Measurements from ENCODE around the gene IQCC.

The IQCC gene

GRCh38 chr1:32197074-32197473 is 8.4 kb upstream of the IQCC start:
- no peak overlapping the region for H3K4me3 ChIP-seq (replicated peaks; ENCODE audit: insufficient read depth, low read length)
- H3K27me3 ChIP-seq (ENCODE audit: insufficient read depth, poor library complexity, severe bottlenecking), result no peaks in the 10 kb centered on the region
- H3K27ac ChIP-seq (replicated peaks), result no peak overlapping the region
- no peak for TF ChIP-seq GABPA (IDR thresholded peaks at IDR 0.05; ENCODE audit: low read depth)
- no peak for TF ChIP-seq POLR2AphosphoS5 (IDR thresholded peaks at IDR 0.05; ENCODE audit: low read depth)
- TF ChIP-seq SPI1 (IDR thresholded peaks at IDR 0.05; ENCODE audit: borderline replicate concordance, low read depth), result no peak
- TF ChIP-seq CTCF (IDR thresholded peaks at IDR 0.05; ENCODE audit: insufficient read depth, low read length), result no peak
- TF ChIP-seq REST (IDR thresholded peaks at IDR 0.05; ENCODE audit: insufficient replicate concordance, low read depth), result no peak
- DNase-seq (ENCODE audit: low read depth in 1 of 2, low spot score in 1 of 2), result no peak

- H3K27me3 ChIP-seq (ENCODE audit: insufficient read depth, poor library complexity, severe bottlenecking), result no peaks in the 10 kb centered on the region
- H3K27ac ChIP-seq (replicated peaks), result no peak overlapping the region
- H3K4me3 ChIP-seq (replicated peaks; ENCODE audit: insufficient read depth, low read length), result no peak overlapping the region
- TF ChIP-seq SPI1 (IDR thresholded peaks at IDR 0.05; ENCODE audit: borderline replicate concordance, low read depth) (no peak), REST (IDR thresholded peaks at IDR 0.05; ENCODE audit: insufficient replicate concordance, low read depth) (no peak), GABPA (IDR thresholded peaks at IDR 0.05; ENCODE audit: low read depth) (no peak), POLR2AphosphoS5 (IDR thresholded peaks at IDR 0.05; ENCODE audit: low read depth) (no peak), CTCF (IDR thresholded peaks at IDR 0.05; ENCODE audit: insufficient read depth, low read length) (no peak)
- DNase-seq (ENCODE audit: low read depth in 1 of 2, low spot score in 1 of 2), result no peak
Measured at GRCh38 chr1:32197837-32198236, 7.6 kb upstream of the IQCC start.

- no peaks in the 10 kb centered on the region for H3K27me3 ChIP-seq (ENCODE audit: insufficient read depth, poor library complexity, severe bottlenecking)
- peak; percentile 58; the same call in 1 of the 2 replicates for TF ChIP-seq POLR2AphosphoS5 (IDR thresholded peaks at IDR 0.05; ENCODE audit: low read depth)
- no peak for TF ChIP-seq CTCF (IDR thresholded peaks at IDR 0.05; ENCODE audit: insufficient read depth, low read length)
- no peak for DNase-seq (ENCODE audit: low read depth in 1 of 2, low spot score in 1 of 2)
- H3K4me3 ChIP-seq (replicated peaks; ENCODE audit: insufficient read depth, low read length), result no peak overlapping the region
- no peak overlapping the region for H3K27ac ChIP-seq (replicated peaks)
Measured at GRCh38 chr1:32198237-32199042, 7.0 kb upstream of the IQCC start.

Data from HL-60 (cell line).